ENCODE measurements around the gene BRIP1. TPM values are rescaled to one million over a fixed set of nuclear protein-coding genes. Genes with fewer than 3 reads are reported as not detected.

The BRIP1 gene
- total RNA-seq, 4 donors from 2014 or later: 0.80 to 2.4 (median 0.93) TPM

- TF ChIP-seq CTCF (IDR thresholded peaks at IDR 0.05) (no peak), POLR2A (IDR thresholded peaks at IDR 0.05) (no peak)
- intact Hi-C loops (cut with DNase I; ENCODE audit: low total_unique reads): no loop called here
- H3K4me3 ChIP-seq (ENCODE audit: low read depth, poor library complexity, severe bottlenecking): no peak overlapping the region
- no peak for DNase-seq (ENCODE audit: low spot score in 2 of 2)
Measured at GRCh38 chr17:61770043-61770442, 93.3 kb downstream of the BRIP1 start.

GRCh38 chr17:61768405-61768804 lies 94.9 kb downstream of the BRIP1 start:
- TF ChIP-seq POLR2A (IDR thresholded peaks at IDR 0.05): no peak
- no peak for TF ChIP-seq CTCF (IDR thresholded peaks at IDR 0.05)
- H3K4me3 ChIP-seq (ENCODE audit: low read depth, poor library complexity, severe bottlenecking): no peak overlapping the region
- DNase-seq (ENCODE audit: low spot score in 2 of 2): no peak
- intact Hi-C loops (cut with DNase I; ENCODE audit: low total_unique reads): no loop called here
- WGBS, 2 donors: 93 to 94% methylated on average over 3 of the region's 3 CpGs

- DNase-seq (ENCODE audit: low spot score in 2 of 2): no peak
- H3K4me3 ChIP-seq (ENCODE audit: low read depth, poor library complexity, severe bottlenecking): no peak overlapping the region
- no peak for TF ChIP-seq POLR2A (IDR thresholded peaks at IDR 0.05)
- TF ChIP-seq CTCF (IDR thresholded peaks at IDR 0.05): no peak
- 54% methylated on average over 2 of the region's 2 CpGs for WGBS, 2 donors
- intact Hi-C loops (cut with DNase I; ENCODE audit: low total_unique reads): no loop called here
Measured at GRCh38 chr17:61766520-61766919, 96.8 kb downstream of the BRIP1 start.

- 92 to 100% methylated on average over 1 of the region's 1 CpG for WGBS, 2 donors
- DNase-seq (ENCODE audit: low spot score in 2 of 2): no peak
- TF ChIP-seq POLR2A (IDR thresholded peaks at IDR 0.05): no peak
- TF ChIP-seq CTCF (IDR thresholded peaks at IDR 0.05): no peak
- intact Hi-C loops (cut with DNase I; ENCODE audit: low total_unique reads): no loop called here
- no peak overlapping the region for H3K4me3 ChIP-seq (ENCODE audit: low read depth, poor library complexity, severe bottlenecking)
Measured at GRCh38 chr17:61764846-61765245, 98.5 kb downstream of the BRIP1 start.

- no peak overlapping the region for H3K4me3 ChIP-seq (ENCODE audit: low read depth, poor library complexity, severe bottlenecking)
- TF ChIP-seq POLR2A (IDR thresholded peaks at IDR 0.05): no peak
- no peak for TF ChIP-seq CTCF (IDR thresholded peaks at IDR 0.05)
- intact Hi-C loops (cut with DNase I; ENCODE audit: low total_unique reads): no loop called here
- WGBS, 2 donors: 88 to 94% methylated on average over 2 of the region's 2 CpGs
- DNase-seq (ENCODE audit: low spot score in 2 of 2): no peak
Measured at GRCh38 chr17:61761827-61762226, 101.5 kb downstream of the BRIP1 start.

- intact Hi-C loops (cut with DNase I; ENCODE audit: low total_unique reads): no loop called here
- 95 to 98% methylated on average over 1 of the region's 1 CpG for WGBS, 2 donors
- no peak for DNase-seq (ENCODE audit: low spot score in 2 of 2)
- H3K4me3 ChIP-seq (ENCODE audit: low read depth, poor library complexity, severe bottlenecking): no peak overlapping the region
- TF ChIP-seq POLR2A (IDR thresholded peaks at IDR 0.05) (no peak), CTCF (IDR thresholded peaks at IDR 0.05) (no peak)
Measured at GRCh38 chr17:61759362-61759761, 104.0 kb downstream of the BRIP1 start.

Data from lower leg skin (tissue), 4 donors.